Neural progenitor cell (in vitro differentiated cells): ENCODE measurements around the gene ZHX3.

Source experiments
- EZH2 ChIP-seq: fragments of 200-600 bp; sonication (generic); IDR thresholded peaks from 2 replicates; pipeline ENCODE4 v1.6.1; 2017; ENCODE audit warnings: antibody characterized with exemption, mild to moderate bottlenecking, moderate library complexity
- EZH2phosphoT487 ChIP-seq: fragments of 200-600 bp; sonication (generic); IDR thresholded peaks from 2 replicates; pipeline ENCODE4 v1.6.1; 2017; ENCODE audit warnings: antibody characterized with exemption

DNA sequence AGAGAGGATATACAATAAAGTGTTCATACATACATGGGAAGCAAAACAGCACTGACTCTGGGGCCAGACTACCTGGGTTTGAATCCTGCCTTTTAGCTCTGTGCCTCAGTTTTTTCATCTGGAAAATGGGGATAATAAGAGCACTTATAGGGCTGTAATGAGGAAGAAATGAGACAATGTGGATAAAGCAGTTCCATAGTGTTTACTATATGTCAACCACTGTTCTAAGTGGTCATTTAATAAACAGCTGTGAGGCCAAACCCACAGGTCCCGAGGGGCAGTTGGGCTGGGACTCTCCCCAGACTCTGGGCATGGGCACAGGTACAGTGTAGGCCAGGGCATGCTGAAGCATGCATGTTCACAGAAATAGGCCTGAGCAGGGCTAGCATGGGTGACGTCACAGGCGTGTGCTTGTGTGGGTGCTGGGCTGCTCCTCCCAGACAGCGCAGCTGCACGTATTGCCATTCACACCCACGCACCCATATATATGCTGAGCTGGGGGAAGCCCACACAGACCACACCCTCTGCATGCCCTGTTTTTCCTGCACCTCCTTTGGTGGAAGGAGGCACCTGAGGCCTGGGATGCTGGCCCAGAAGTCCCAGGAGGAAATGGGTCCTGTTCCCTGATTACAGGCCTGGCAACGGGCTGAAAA, 183.7 kb downstream of the ZHX3 start:
- TF ChIP-seq EZH2phosphoT487 (no peak), EZH2 (no peak)
